ENCODE measurements around the gene PTPN14. TPM values are rescaled to one million over a fixed set of nuclear protein-coding genes. Genes with fewer than 3 reads are reported as not detected.

PTPN14 gene
- total and polyA plus RNA-seq, 2 of the 8 experiments (the other 6 are each of a cell fraction or from before 2014, with no cell fraction given): 14.4 to 93.6 TPM

DNA sequence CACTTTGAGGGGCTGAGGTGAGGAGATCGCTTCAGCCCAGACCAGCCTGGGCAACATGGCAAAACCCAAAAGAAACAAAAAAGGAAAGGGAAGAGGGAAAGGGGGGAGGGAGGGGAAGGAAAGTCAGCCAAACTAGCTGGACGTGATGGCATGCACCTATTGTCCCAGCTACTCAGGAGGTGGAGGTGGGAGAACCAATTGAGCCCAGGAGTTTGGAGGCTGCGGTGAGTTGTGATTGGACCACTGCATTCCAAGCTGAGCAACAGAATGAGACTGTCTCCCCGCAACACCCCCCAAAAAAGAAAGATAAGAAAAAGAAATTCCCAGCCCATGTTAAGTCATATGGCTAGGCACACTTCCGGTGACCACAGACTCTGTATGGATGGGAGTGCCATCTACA is 128.4 kb downstream of the PTPN14 start:
- Histone ChIP-seq H2BK120ac (replicated peaks; ENCODE audit: low read depth, low read length) (no peak overlapping the region), H4K5ac (ENCODE audit: insufficient read length, low read depth, low read length) (no peak overlapping the region), H2BK12ac (ENCODE audit: low read depth, low read length) (no peak overlapping the region), H4K8ac (ENCODE audit: extremely low read depth, insufficient read depth, low read length) (no peak overlapping the region), H4K20me1 (replicated peaks in 1 of 2; ENCODE audit: control insufficient read depth in 1 of 2, insufficient read depth in 2 of 2, low read length in 2 of 2) (no peaks in the 10 kb centered on the region), H2BK5ac (ENCODE audit: low read depth, low read length) (no peak overlapping the region), H3K79me2 (ENCODE audit: control insufficient read depth in 1 of 2, insufficient read depth in 2 of 2, low read length in 2 of 2) (peaks cover 0 to 23% of the 10 kb centered on the region in 2 experiments; a peak in 2 of 4 replicates), H3K23ac (ENCODE audit: insufficient read length) (no peak overlapping the region), H3K23me2 (ENCODE audit: low read depth, low read length) (no peaks in the 10 kb centered on the region), H3K9ac (replicated peaks in 1 of 4; ENCODE audit: extremely low read depth in 1 of 4, low read depth in 3 of 4, low read length in 3 of 4) (no peak overlapping the region), H3K79me1 (ENCODE audit: low read depth, low read length) (no peaks in the 10 kb centered on the region; the same call in 1 of the 2 replicates), H3K4me1 (replicated peaks in 1 of 4; ENCODE audit: control insufficient read depth in 3 of 4, insufficient read depth in 4 of 4, low read length in 3 of 4) (peaks cover 2 to 11% (median 6%) of the 10 kb centered on the region in 4 experiments; a peak in 5 of 7 replicates), H2BK15ac (ENCODE audit: low read length) (no peak overlapping the region), H4K91ac (replicated peaks; ENCODE audit: insufficient read length, low read length) (no peak overlapping the region), H3K18ac (ENCODE audit: extremely low read depth, low read length) (no peak overlapping the region), H3K27ac (ENCODE audit: low read depth, low read length) (no peak overlapping the region), H2BK20ac (ENCODE audit: low read length) (no peak overlapping the region), H3K56ac (replicated peaks; ENCODE audit: insufficient read length, low read depth, low read length) (no peak overlapping the region), H3K27me3 (replicated peaks in 1 of 4; ENCODE audit: control insufficient read depth in 3 of 4, extremely low read depth in 1 of 4, insufficient read depth in 3 of 4, low read length in 3 of 4) (no peaks in the 10 kb centered on the region), H3K36me3 (ENCODE audit: control insufficient read depth in 2 of 4, insufficient read depth in 4 of 4, low read length in 3 of 4) (no peaks in the 10 kb centered on the region), H2AK5ac (ENCODE audit: low read depth, low read length) (no peak overlapping the region), H3K4ac (replicated peaks; ENCODE audit: insufficient read length, low read depth, low read length) (no peak overlapping the region), H3K4me2 (ENCODE audit: insufficient read depth in 1 of 2, low read depth in 2 of 2, low read length in 2 of 2) (no peak overlapping the region), H2AFZ (ENCODE audit: low read length) (no peak overlapping the region), H3K9me3 (ENCODE audit: insufficient read depth in 2 of 2, low read depth in 1 of 2, low read length in 1 of 2) (no peaks in the 10 kb centered on the region), H3K4me3 (ENCODE audit: extremely low read depth in 1 of 4, insufficient read depth in 2 of 4, low read depth in 3 of 4, low read length in 4 of 4) (no peak overlapping the region), H3K14ac (ENCODE audit: insufficient read length) (no peak overlapping the region)
- ChIA-PET POLR2A (ENCODE audit: partially characterized antibody) (interaction anchor here (0.6 to 2.0 kb wide), 5 partner anchors 9 to 127 kb away, joined by 3 to 5 read pairs (median 3); no protein-coding TSS in a partner anchor), CTCF (ENCODE audit: partially characterized antibody) (interaction anchor here (0.6 to 1.8 kb wide), 3 partner anchors 13 to 562 kb away, joined by 3 to 7 read pairs (median 4); no protein-coding TSS in a partner anchor)
- WGBS, 2 experiments (ENCODE audit: extremely low coverage in 1 of 2, insufficient coverage in 1 of 2, insufficient read length in 1 of 2, insufficient replicate concordance in 2 of 2, low coverage in 1 of 2, low lambda C conversion rate in 2 of 2, missing lambda C conversion rate in 1 of 2): 87% methylated on average over 3 of the region's 5 CpGs; no CpG with 5 or more reads in 1 of the 2 experiments
- no peak for FAIRE-seq
- TF ChIP-seq TCF12 (IDR thresholded peaks at IDR 0.05; ENCODE audit: low read depth, low read length): no peak
- no peak for DNase-seq (ENCODE audit: low read depth in 1 of 2, low spot score in 2 of 2)
